Smooth muscle cell (in vitro differentiated cells): ENCODE measurements around the gene GLRA3. TPM values are rescaled to one million over a fixed set of nuclear protein-coding genes. Genes with fewer than 3 reads are reported as not detected.

ENCODE experiments used
- DNase-seq: peaks from one replicate; lab custom pipeline; 2025; ENCODE audit not compliant: unreplicated experiment; lab: John Stamatoyannopoulos, UW
- H2AFZ ChIP-seq: fragments of 200-600 bp; sonication (generic); 2 replicates; pipeline ENCODE4 v1.6.0; 2016; ENCODE audit warnings: antibody characterized with exemption, low read depth, mild to moderate bottlenecking
- H3F3A ChIP-seq: fragments of 200-600 bp; sonication (generic); 2 replicates; pipeline ENCODE4 v1.6.0; 2017; ENCODE audit warnings: antibody characterized with exemption, low read depth
- H3K27ac ChIP-seq: fragments of 200-600 bp; sonication (generic); 2 replicates; pipeline ENCODE4 v1.5.1; 2016; ENCODE audit warnings: low read depth, mild to moderate bottlenecking
- H3K27me3 ChIP-seq: fragments of 200-600 bp; sonication (generic); 2 replicates; pipeline ENCODE4 v1.6.1; 2016; ENCODE audit warnings: low read depth, mild to moderate bottlenecking
- H3K36me3 ChIP-seq: fragments of 200-600 bp; sonication (generic); 2 replicates; pipeline ENCODE4 v1.5.1; 2016; ENCODE audit warnings: low read depth
- H3K4me1 ChIP-seq: fragments of 200-600 bp; sonication (generic); 2 replicates; pipeline ENCODE4 v1.5.1; 2016; ENCODE audit warnings: low read depth
- H3K4me2 ChIP-seq: fragments of 200-600 bp; sonication (generic); 2 replicates; pipeline ENCODE4 v1.6.0; 2016; ENCODE audit warnings: mild to moderate bottlenecking
- H3K4me3 ChIP-seq: fragments of 200-600 bp; sonication (generic); 2 replicates; pipeline ENCODE4 v1.5.1; 2016; ENCODE audit warnings: mild to moderate bottlenecking
- H3K79me2 ChIP-seq: fragments of 200-600 bp; sonication (generic); 2 replicates; pipeline ENCODE4 v1.6.0; 2016; ENCODE audit warnings: low read depth, mild to moderate bottlenecking
- H3K9ac ChIP-seq: fragments of 200-600 bp; sonication (generic); 2 replicates; pipeline ENCODE4 v1.6.0; 2016; ENCODE audit warnings: low read depth
- H3K9me3 ChIP-seq: fragments of 200-600 bp; sonication (generic); replicated peaks from 2 replicates; pipeline ENCODE4 v1.5.1; 2016; ENCODE audit warnings: low read depth
- H4K20me1 ChIP-seq: fragments of 200-600 bp; sonication (generic); 2 replicates; pipeline ENCODE4 v1.6.0; 2016; ENCODE audit warnings: low read depth
- CTCF ChIP-seq: fragments of 200-600 bp; sonication (generic); IDR thresholded peaks from 2 replicates; pipeline ENCODE4 v1.5.1; 2017; ENCODE audit warnings: borderline replicate concordance, mild to moderate bottlenecking, antibody characterized with exemption; ENCODE audit not compliant: insufficient read depth, poor library complexity, severe bottlenecking
- whole genome bisulfite sequencing: methylation state at CpG from one replicate; pipeline ENCODE4 v1.1.7; 2016; ENCODE audit warnings: low lambda C conversion rate; 5-methylcytosine and 5-hydroxymethylcytosine counted together
- polyA plus RNA-seq: library from polyadenylated mRNA; unstranded; fragments of >200 nt; fragmentation: Nextera tagmentation; extraction: Ambion mirVana; gene quantifications from 2 replicates; pipeline ENCODE4 v1.2.1, GENCODE V29; 2016
- total RNA-seq: library from RNA; depleted of rRNA; stranded (reverse); fragments of >200 nt; gene quantifications from 2 replicates; pipeline ENCODE4 v1.2.3, GENCODE V29; 2014

The GLRA3 gene
- total and polyA plus RNA-seq, 2 experiments from 2014 or later = not detected

GRCh38 chr4:174616661-174617060 is 212.4 kb downstream of the GLRA3 start:
- H3K36me3 ChIP-seq = no peaks in the 10 kb centered on the region
- H3K27me3 ChIP-seq = no peaks in the 10 kb centered on the region
- no peaks in the 10 kb centered on the region for H3K79me2 ChIP-seq
- no peak overlapping the region for H2AFZ ChIP-seq
- DNase-seq = no peak
- no peaks in the 10 kb centered on the region for H3K4me1 ChIP-seq
- no peaks in the 10 kb centered on the region for H4K20me1 ChIP-seq
- no peak overlapping the region for H3K4me3 ChIP-seq
- TF ChIP-seq CTCF = no peak
- no peaks in the 10 kb centered on the region for H3K9me3 ChIP-seq
- WGBS = 89% methylated on average over 3 of the region's 3 CpGs
- H3K27ac ChIP-seq = no peak overlapping the region
- no peak overlapping the region for H3K4me2 ChIP-seq
- H3K9ac ChIP-seq = no peak overlapping the region
- H3F3A ChIP-seq = no peaks in the 10 kb centered on the region

GRCh38 chr4:174613979-174614378 is 215.1 kb downstream of the GLRA3 start:
- WGBS = 95% methylated on average over 1 of the region's 1 CpG
- no peak overlapping the region for H3K9ac ChIP-seq
- no peak for DNase-seq
- no peaks in the 10 kb centered on the region for H3K27me3 ChIP-seq
- H3K4me2 ChIP-seq = no peak overlapping the region
- H3F3A ChIP-seq = no peaks in the 10 kb centered on the region
- no peaks in the 10 kb centered on the region for H3K36me3 ChIP-seq
- no peak overlapping the region for H2AFZ ChIP-seq
- no peak overlapping the region for H3K27ac ChIP-seq
- no peak for TF ChIP-seq CTCF
- no peaks in the 10 kb centered on the region for H3K79me2 ChIP-seq
- no peaks in the 10 kb centered on the region for H3K4me1 ChIP-seq
- H3K4me3 ChIP-seq = no peak overlapping the region
- H4K20me1 ChIP-seq = no peaks in the 10 kb centered on the region
- no peaks in the 10 kb centered on the region for H3K9me3 ChIP-seq

GRCh38 chr4:174611792-174612191 is 217.3 kb downstream of the GLRA3 start:
- Histone ChIP-seq H2AFZ (no peak overlapping the region), H3K79me2 (no peaks in the 10 kb centered on the region), H3K27me3 (no peaks in the 10 kb centered on the region), H3K9me3 (no peaks in the 10 kb centered on the region), H3K4me3 (no peak overlapping the region), H3F3A (no peaks in the 10 kb centered on the region), H3K36me3 (no peaks in the 10 kb centered on the region), H3K9ac (no peak overlapping the region), H4K20me1 (no peaks in the 10 kb centered on the region), H3K4me2 (no peak overlapping the region), H3K27ac (no peak overlapping the region), H3K4me1 (no peaks in the 10 kb centered on the region)
- DNase-seq = no peak
- no peak for TF ChIP-seq CTCF
- WGBS = 85% methylated on average over 1 of the region's 1 CpG

DNA sequence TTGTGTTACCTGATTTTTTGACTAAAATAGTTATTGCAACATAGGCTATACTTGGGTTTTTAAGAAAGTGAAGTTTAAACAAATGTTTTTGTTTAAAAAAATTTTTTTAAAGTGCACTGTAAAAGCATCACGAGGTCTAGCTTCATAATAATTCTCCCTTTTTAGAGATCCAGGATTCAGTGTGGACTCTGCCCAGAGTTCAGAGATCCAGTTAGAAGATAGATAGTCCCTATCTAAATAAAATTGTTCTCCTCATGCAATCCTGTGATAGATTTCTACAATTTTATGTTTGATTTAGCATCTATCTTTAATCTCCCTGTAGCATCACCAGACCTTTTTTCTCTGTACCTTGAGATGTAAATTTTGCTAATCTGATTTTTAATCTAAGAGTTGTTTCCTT is 221.3 kb downstream of the GLRA3 start:
- no peaks in the 10 kb centered on the region for H3K4me1 ChIP-seq
- no peak overlapping the region for H3K4me2 ChIP-seq
- no peaks in the 10 kb centered on the region for H3K36me3 ChIP-seq
- 88% methylated on average over 1 of the region's 1 CpG for WGBS
- no peak overlapping the region for H2AFZ ChIP-seq
- no peaks in the 10 kb centered on the region for H3K79me2 ChIP-seq
- H3K27me3 ChIP-seq = no peaks in the 10 kb centered on the region
- H3K9me3 ChIP-seq = no peaks in the 10 kb centered on the region
- no peak for DNase-seq
- H3K9ac ChIP-seq = no peak overlapping the region
- H3K4me3 ChIP-seq = no peak overlapping the region
- no peaks in the 10 kb centered on the region for H4K20me1 ChIP-seq
- TF ChIP-seq CTCF = no peak
- H3F3A ChIP-seq = no peaks in the 10 kb centered on the region
- H3K27ac ChIP-seq = no peak overlapping the region
